Measurements from ENCODE around the gene RAB11FIP3. TPM values are rescaled to one million over a fixed set of nuclear protein-coding genes. Genes with fewer than 3 reads are reported as not detected.

The RAB11FIP3 gene
- total RNA-seq, 1 donor from 2014 or later = 60.2 TPM

- peaks cover 31% of the 10 kb centered on the region for H3K4me1 Mint-ChIP-seq (ENCODE audit: unreplicated experiment)
- peak within 1 kb of the TSS; percentile 60 for H3K27ac Mint-ChIP-seq (ENCODE audit: unreplicated experiment)
- no peaks in the 10 kb centered on the region for H3K9me3 Mint-ChIP-seq (ENCODE audit: unreplicated experiment)
- peak within 1 kb of the TSS; percentile 40 for H3K4me3 Mint-ChIP-seq (ENCODE audit: unreplicated experiment)
- no peak for DNase-seq (ENCODE audit: extremely low spot score, unreplicated experiment)
- H3K27me3 Mint-ChIP-seq (ENCODE audit: unreplicated experiment) = no peaks in the 10 kb centered on the region
- no peaks in the 10 kb centered on the region for H3K36me3 Mint-ChIP-seq (ENCODE audit: unreplicated experiment)
- TF ChIP-seq CTCF (IDR thresholded peaks at IDR 0.05) = no peak
Measured at GRCh38 chr16:566475-567372, 141.3 kb downstream of the RAB11FIP3 start, which contains the start of gene NHLRC4. Gene NHLRC4 (plus strand): TSS chr16:567005. CDS start chr16:568048, 1,043 bp downstream.

- Mint-ChIP-seq H3K4me3 (ENCODE audit: unreplicated experiment) (no peak overlapping the region), H3K27ac (ENCODE audit: unreplicated experiment) (no peak overlapping the region), H3K27me3 (ENCODE audit: unreplicated experiment) (no peaks in the 10 kb centered on the region), H3K36me3 (ENCODE audit: unreplicated experiment) (no peaks in the 10 kb centered on the region), H3K9me3 (ENCODE audit: unreplicated experiment) (no peaks in the 10 kb centered on the region), H3K4me1 (ENCODE audit: unreplicated experiment) (peaks cover 32% of the 10 kb centered on the region)
- DNase-seq (ENCODE audit: extremely low spot score, unreplicated experiment) = no peak
- TF ChIP-seq CTCF (IDR thresholded peaks at IDR 0.05) = no peak
Measured at GRCh38 chr16:567373-568256, 142.2 kb downstream of the RAB11FIP3 start.

- peaks cover 32% of the 10 kb centered on the region for H3K4me1 Mint-ChIP-seq (ENCODE audit: unreplicated experiment)
- H3K27me3 Mint-ChIP-seq (ENCODE audit: unreplicated experiment) = no peaks in the 10 kb centered on the region
- no peak for DNase-seq (ENCODE audit: extremely low spot score, unreplicated experiment)
- H3K27ac Mint-ChIP-seq (ENCODE audit: unreplicated experiment) = peak overlapping the region; percentile 88
- no peaks in the 10 kb centered on the region for H3K9me3 Mint-ChIP-seq (ENCODE audit: unreplicated experiment)
- no peak for TF ChIP-seq CTCF (IDR thresholded peaks at IDR 0.05)
- H3K36me3 Mint-ChIP-seq (ENCODE audit: unreplicated experiment) = no peaks in the 10 kb centered on the region
- peak overlapping the region; percentile 81 for H3K4me3 Mint-ChIP-seq (ENCODE audit: unreplicated experiment)
Measured at GRCh38 chr16:568401-569258, 143.2 kb downstream of the RAB11FIP3 start.

- TF ChIP-seq CTCF (IDR thresholded peaks at IDR 0.05) = no peak
- Mint-ChIP-seq H3K27ac (ENCODE audit: unreplicated experiment) (peak within 1 kb of the TSS; percentile 88), H3K36me3 (ENCODE audit: unreplicated experiment) (no peaks in the 10 kb centered on the region), H3K27me3 (ENCODE audit: unreplicated experiment) (no peaks in the 10 kb centered on the region), H3K4me3 (ENCODE audit: unreplicated experiment) (peak within 1 kb of the TSS; percentile 82), H3K9me3 (ENCODE audit: unreplicated experiment) (no peaks in the 10 kb centered on the region), H3K4me1 (ENCODE audit: unreplicated experiment) (peaks cover 32% of the 10 kb centered on the region)
- no peak for DNase-seq (ENCODE audit: extremely low spot score, unreplicated experiment)
Measured at GRCh38 chr16:569445-570254, 144.2 kb downstream of the RAB11FIP3 start, which contains the start of gene PIGQ. Gene PIGQ (plus strand): TSS chr16:569968. CDS start chr16:574075, 4,107 bp downstream.

Small RNA genes lying within 50 kb of the gene (microRNA-seq; reads per million reads assigned to microRNA genes)
- 2.7 reads per million for gene MIR3176 (ENCODE audit: unreplicated experiment)
- gene MIR5587 (ENCODE audit: unreplicated experiment) = 1.6 reads per million

Other genes with a start within 250 kb of the RAB11FIP3 start
- gene HBA1, start 249.0 kb upstream of the RAB11FIP3 start, total RNA-seq = not detected in 2 replicates
- not detected in 2 replicates for gene HBQ1, start 245.2 kb upstream of the RAB11FIP3 start, total RNA-seq
- 103 and 104 TPM in 2 replicates for gene LUC7L, start 196.2 kb upstream of the RAB11FIP3 start, total RNA-seq
- 171 and 185 TPM in 2 replicates for gene FAM234A, start 190.8 kb upstream of the RAB11FIP3 start, total RNA-seq
- 6.2 and 9.5 TPM in 2 replicates for gene RGS11, start 149.7 kb upstream of the RAB11FIP3 start, total RNA-seq
- 0.54 TPM in 1 of 2 replicates, not detected in the other for gene ARHGDIG, start 145.1 kb upstream of the RAB11FIP3 start, total RNA-seq
- gene PDIA2, start 142.5 kb upstream of the RAB11FIP3 start, total RNA-seq = not detected in 2 replicates
- 31.5 and 33.0 TPM in 2 replicates for gene AXIN1, start 72.9 kb upstream of the RAB11FIP3 start, total RNA-seq
- gene MRPL28, start 55.1 kb upstream of the RAB11FIP3 start, total RNA-seq = 71.7 and 74.3 TPM in 2 replicates
- 59.3 and 61.6 TPM in 2 replicates for gene PGAP6, start 43.7 kb upstream of the RAB11FIP3 start, total RNA-seq
- gene NME4, start 28.4 kb upstream of the RAB11FIP3 start, total RNA-seq = 148 and 157 TPM in 2 replicates
- 23.4 and 23.9 TPM in 2 replicates for gene DECR2, start 23.8 kb upstream of the RAB11FIP3 start, total RNA-seq
- gene CAPN15, start 102.1 kb downstream of the RAB11FIP3 start, total RNA-seq = 38.3 and 39.9 TPM in 2 replicates
- not detected in 2 replicates for gene PRR35, start 134.7 kb downstream of the RAB11FIP3 start, total RNA-seq
- gene NHLRC4, start 141.4 kb downstream of the RAB11FIP3 start, total RNA-seq = 0.57 and 1.7 TPM in 2 replicates
- 62.0 and 63.6 TPM in 2 replicates for gene PIGQ, start 144.3 kb downstream of the RAB11FIP3 start, total RNA-seq
- gene RAB40C, start 164.4 kb downstream of the RAB11FIP3 start, total RNA-seq = 17.1 and 20.0 TPM in 2 replicates
- gene WFIKKN1, start 205.3 kb downstream of the RAB11FIP3 start, total RNA-seq = 0.47 and 0.56 TPM in 2 replicates
- 58.2 and 69.8 TPM in 2 replicates for gene METTL26, start 210.7 kb downstream of the RAB11FIP3 start, total RNA-seq
- gene MCRIP2, start 216.2 kb downstream of the RAB11FIP3 start, total RNA-seq = 11.3 and 14.8 TPM in 2 replicates
- gene WDR90, start 223.7 kb downstream of the RAB11FIP3 start, total RNA-seq = 28.2 and 38.9 TPM in 2 replicates
- 125 and 126 TPM in 2 replicates for gene RHOT2, start 242.5 kb downstream of the RAB11FIP3 start, total RNA-seq